K562 (cell line): ENCODE results near the gene ZCRB1. TPM values are rescaled to one million over a fixed set of nuclear protein-coding genes. Genes with fewer than 3 reads are reported as not detected.

Source experiments
- BRD4 ChIP-seq: fragments of 200-600 bp; sonication (generic); IDR thresholded peaks from 2 replicates; pipeline ENCODE4 v1.6.1; 2017; ENCODE audit warnings: inconsistent platforms
- CCNT2 ChIP-seq: IDR thresholded peaks from 2 replicates; pipeline ENCODE4 v1.6.1; 2011; ENCODE audit warnings: borderline replicate concordance, low read depth, mild to moderate bottlenecking, moderate library complexity, mixed read lengths, low read length; ENCODE audit not compliant: insufficient read length; ENCODE audit errors: extremely low read depth
- ELF1 ChIP-seq: fragments of 200-800 bp; sonication (Bioruptor generic); IDR thresholded peaks from 2 replicates; pipeline ENCODE4 v1.6.1; 2016; ENCODE audit warnings: missing genetic modification characterization, missing compliant biosample characterization
- EP300 ChIP-seq: IDR thresholded peaks from 2 replicates; pipeline ENCODE4 v1.6.1; 2012; ENCODE audit warnings: low read length, improper control_type of control experiment
- EP400 ChIP-seq: fragments of 450-650 bp; IDR thresholded peaks from 2 replicates; pipeline ENCODE4 v1.6.1; 2017; ENCODE audit warnings: antibody characterized with exemption, mild to moderate bottlenecking, moderate library complexity
- LCOR ChIP-seq: sonication (generic); formaldehyde crosslinking; IDR thresholded peaks from 2 replicates; pipeline ENCODE4 v1.8.0; 2022; ENCODE audit warnings: mild to moderate bottlenecking, missing genetic modification reagents
- MTA3 ChIP-seq: fragments of 450-650 bp; formaldehyde crosslinking; IDR thresholded peaks from 2 replicates; pipeline ENCODE4 v1.6.1; 2017; ENCODE audit warnings: mild to moderate bottlenecking, borderline replicate concordance
- MYC ChIP-seq, 2 experiments: fragments of 250-450 bp in 1 of 2; sonication (Bioruptor Pico) in 1 of 2; IDR thresholded peaks; 2 replicates each; pipeline versions ENCODE4 v1.5.1 to v1.6.1; 2012 to 2021; ENCODE audit warnings: low read depth in 2 of 2, borderline replicate concordance in 1 of 2, improper control_type of control experiment in 1 of 2, low read length in 1 of 2, mild to moderate bottlenecking in 1 of 2, moderate library complexity in 1 of 2
- NFIC ChIP-seq: fragments of 450-650 bp; IDR thresholded peaks from 2 replicates; pipeline ENCODE4 v1.6.1; 2017; ENCODE audit warnings: mild to moderate bottlenecking, inconsistent platforms
- ZBTB12 ChIP-seq: fragments of 250-450 bp; sonication (Bioruptor Pico); IDR thresholded peaks from 2 replicates; pipeline ENCODE4 v1.4.0; 2020
- ZNF232 ChIP-seq: sonication (generic); formaldehyde crosslinking; IDR thresholded peaks from 2 replicates; pipeline ENCODE4 v1.8.0; 2022; ENCODE audit warnings: mild to moderate bottlenecking, missing genetic modification reagents
- ZNF384 ChIP-seq: IDR thresholded peaks from 2 replicates; pipeline ENCODE4 v1.6.1; 2012; ENCODE audit warnings: low read depth, low read length, improper control_type of control experiment
- polyA plus RNA-seq, 8 experiments: library from polyadenylated mRNA; depleted of rRNA in 4 of 8; stranded (reverse) in 5 of 8; unstranded in 3 of 8; fragments of >200 nt; fragmentation: Nextera tagmentation in 2 of 8; fragmentation: Illumina TruSeq in 1 of 8; extraction: Ambion mirVana in 2 of 8; extraction: Trizol in 1 of 8; gene quantifications; 2 replicates each; pipeline versions ENCODE4 v1.2.1 to v1.2.3, GENCODE V29; 2011 to 2014; ENCODE audit warnings: inconsistent platforms in 1 of 8, missing spikeins in 1 of 8
- total RNA-seq, 7 experiments: library from RNA; depleted of rRNA in 6 of 7; stranded (reverse); fragments of >200 nt in 6 of 7; fragmentation: Illumina TruSeq in 2 of 7; extraction: Trizol in 2 of 7; gene quantifications; 2 replicates each; pipeline versions ENCODE4 v1.2.1 to v1.2.3, GENCODE V29; 2011 to 2021; ENCODE audit warnings: low replicate concordance in 1 of 7
- TF ChIP-seq, protein P1 (sequence below): fragments of 250-450 bp; sonication (Bioruptor Pico); IDR thresholded peaks from 2 replicates; pipeline ENCODE4 v1.4.0; 2020; ENCODE audit warnings: mild to moderate bottlenecking, moderate library complexity
- TF ChIP-seq, protein P2 (sequence below), 2 experiments: fragments of 450-650 bp; IDR thresholded peaks; 2 replicates each; pipeline ENCODE4 v1.6.1; 2016
- TF ChIP-seq, protein P3 (sequence below): sonication (generic); formaldehyde crosslinking; IDR thresholded peaks from 2 replicates; pipeline ENCODE4 v1.8.0; 2022; ENCODE audit warnings: mild to moderate bottlenecking, missing genetic modification reagents
- TF ChIP-seq, protein P4 (sequence below), 2 experiments: fragments of 150-350 bp in 1 of 2; IDR thresholded peaks; 2 replicates each; pipeline ENCODE4 v1.6.1; 2012 to 2016; ENCODE audit warnings: low read depth in 2 of 2, low read length in 2 of 2, mild to moderate bottlenecking in 1 of 2, moderate library complexity in 1 of 2

The ZCRB1 gene
- total and polyA plus RNA-seq, 9 of the 15 experiments (the other 6 are each of a cell fraction or from before 2014, with no cell fraction given) = 36.0 to 102 (median 51.0) TPM

DNA sequence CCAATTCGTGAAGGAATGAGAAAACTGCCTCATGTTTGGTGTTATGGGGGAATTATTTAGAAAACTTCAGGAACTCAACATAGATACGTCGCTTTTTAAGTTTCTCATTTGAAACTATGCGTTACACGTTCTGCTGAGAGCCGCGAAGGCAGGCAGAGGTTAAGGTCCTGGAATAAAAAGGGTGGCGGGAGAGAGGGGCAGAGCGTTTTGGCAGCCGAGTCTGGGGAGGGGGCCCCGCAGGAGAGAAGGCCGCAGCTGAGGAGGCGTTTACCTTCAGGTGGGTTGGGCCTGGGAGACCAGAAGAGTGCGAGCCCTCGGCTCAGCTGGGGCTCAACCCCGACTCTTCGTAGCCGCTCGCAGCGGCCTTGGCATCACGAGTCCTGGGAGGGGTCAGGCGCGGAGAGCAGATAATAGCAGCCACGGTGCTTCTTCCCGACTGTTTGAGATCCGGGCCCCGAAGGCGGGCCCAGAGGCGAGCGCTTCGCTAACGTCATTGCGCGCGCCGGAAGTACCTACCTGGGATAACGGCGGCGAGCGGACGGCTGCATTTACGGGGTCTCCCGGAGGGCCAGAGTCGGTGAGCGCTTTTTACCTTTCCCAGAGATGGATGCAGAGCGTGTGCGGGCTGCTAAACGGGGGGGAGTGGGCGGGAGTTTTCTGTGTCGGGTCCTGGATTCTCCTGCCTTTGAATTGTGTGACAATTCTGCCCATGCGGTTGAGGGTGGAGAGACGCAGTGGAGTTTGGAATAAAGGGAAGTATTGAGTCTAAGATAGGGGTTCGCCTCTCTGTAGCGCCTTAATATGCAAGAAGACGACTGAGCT is at the start of gene ZCRB1, which contains the start of gene PPHLN1 (continued):
- TF ChIP-seq, protein P1, sequence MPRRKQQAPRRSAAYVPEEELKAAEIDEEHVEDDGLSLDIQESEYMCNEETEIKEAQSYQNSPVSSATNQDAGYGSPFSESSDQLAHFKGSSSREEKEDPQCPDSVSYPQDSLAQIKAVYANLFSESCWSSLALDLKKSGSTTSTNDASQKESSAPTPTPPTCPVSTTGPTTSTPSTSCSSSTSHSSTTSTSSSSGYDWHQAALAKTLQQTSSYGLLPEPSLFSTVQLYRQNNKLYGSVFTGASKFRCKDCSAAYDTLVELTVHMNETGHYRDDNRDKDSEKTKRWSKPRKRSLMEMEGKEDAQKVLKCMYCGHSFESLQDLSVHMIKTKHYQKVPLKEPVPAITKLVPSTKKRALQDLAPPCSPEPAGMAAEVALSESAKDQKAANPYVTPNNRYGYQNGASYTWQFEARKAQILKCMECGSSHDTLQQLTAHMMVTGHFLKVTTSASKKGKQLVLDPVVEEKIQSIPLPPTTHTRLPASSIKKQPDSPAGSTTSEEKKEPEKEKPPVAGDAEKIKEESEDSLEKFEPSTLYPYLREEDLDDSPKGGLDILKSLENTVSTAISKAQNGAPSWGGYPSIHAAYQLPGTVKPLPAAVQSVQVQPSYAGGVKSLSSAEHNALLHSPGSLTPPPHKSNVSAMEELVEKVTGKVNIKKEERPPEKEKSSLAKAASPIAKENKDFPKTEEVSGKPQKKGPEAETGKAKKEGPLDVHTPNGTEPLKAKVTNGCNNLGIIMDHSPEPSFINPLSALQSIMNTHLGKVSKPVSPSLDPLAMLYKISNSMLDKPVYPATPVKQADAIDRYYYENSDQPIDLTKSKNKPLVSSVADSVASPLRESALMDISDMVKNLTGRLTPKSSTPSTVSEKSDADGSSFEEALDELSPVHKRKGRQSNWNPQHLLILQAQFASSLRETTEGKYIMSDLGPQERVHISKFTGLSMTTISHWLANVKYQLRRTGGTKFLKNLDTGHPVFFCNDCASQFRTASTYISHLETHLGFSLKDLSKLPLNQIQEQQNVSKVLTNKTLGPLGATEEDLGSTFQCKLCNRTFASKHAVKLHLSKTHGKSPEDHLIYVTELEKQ = no peak
- TF ChIP-seq LCOR (CRISPR knock-in tag) (peak; percentile 10; the same call in 1 of the 2 replicates), EP300 (no peak), ELF1 (tag) (peak; percentile 95), NFIC (peak; percentile 31), MTA3 (0 out of 2 replicates have a peak, but pooled peaks have one; percentile 74), MYC (IDR thresholded peaks at IDR 0.05; ENCODE audit: low read depth, low read length) (peak; percentile 67), MYC (CRISPR knock-in tag; IDR thresholded peaks at IDR 0.05; ENCODE audit: borderline replicate concordance, low read depth) (no peak), ZNF232 (no peak), CCNT2 (peak; percentile 49), ZBTB12 (CRISPR knock-in tag) (peak; percentile 91), EP400 (peak; percentile 87), BRD4 (no peak), ZNF384 (no peak)
- TF ChIP-seq, protein P2, sequence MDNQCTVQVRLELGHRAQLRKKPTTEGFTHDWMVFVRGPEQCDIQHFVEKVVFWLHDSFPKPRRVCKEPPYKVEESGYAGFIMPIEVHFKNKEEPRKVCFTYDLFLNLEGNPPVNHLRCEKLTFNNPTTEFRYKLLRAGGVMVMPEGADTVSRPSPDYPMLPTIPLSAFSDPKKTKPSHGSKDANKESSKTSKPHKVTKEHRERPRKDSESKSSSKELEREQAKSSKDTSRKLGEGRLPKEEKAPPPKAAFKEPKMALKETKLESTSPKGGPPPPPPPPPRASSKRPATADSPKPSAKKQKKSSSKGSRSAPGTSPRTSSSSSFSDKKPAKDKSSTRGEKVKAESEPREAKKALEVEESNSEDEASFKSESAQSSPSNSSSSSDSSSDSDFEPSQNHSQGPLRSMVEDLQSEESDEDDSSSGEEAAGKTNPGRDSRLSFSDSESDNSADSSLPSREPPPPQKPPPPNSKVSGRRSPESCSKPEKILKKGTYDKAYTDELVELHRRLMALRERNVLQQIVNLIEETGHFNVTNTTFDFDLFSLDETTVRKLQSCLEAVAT (IDR thresholded peaks at IDR 0.05) = peak; percentile 41 to 65; a peak in 2 of 4 replicates
- TF ChIP-seq, protein P3, sequence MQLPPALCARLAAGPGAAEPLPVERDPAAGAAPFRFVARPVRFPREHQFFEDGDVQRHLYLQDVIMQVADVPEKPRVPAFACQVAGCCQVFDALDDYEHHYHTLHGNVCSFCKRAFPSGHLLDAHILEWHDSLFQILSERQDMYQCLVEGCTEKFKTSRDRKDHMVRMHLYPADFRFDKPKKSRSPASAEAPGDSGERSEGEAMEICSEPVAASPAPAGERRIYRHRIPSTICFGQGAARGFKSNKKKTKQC (CRISPR knock-in tag) = no peak; the same call in 1 of the 2 replicates
- TF ChIP-seq, protein P4, sequence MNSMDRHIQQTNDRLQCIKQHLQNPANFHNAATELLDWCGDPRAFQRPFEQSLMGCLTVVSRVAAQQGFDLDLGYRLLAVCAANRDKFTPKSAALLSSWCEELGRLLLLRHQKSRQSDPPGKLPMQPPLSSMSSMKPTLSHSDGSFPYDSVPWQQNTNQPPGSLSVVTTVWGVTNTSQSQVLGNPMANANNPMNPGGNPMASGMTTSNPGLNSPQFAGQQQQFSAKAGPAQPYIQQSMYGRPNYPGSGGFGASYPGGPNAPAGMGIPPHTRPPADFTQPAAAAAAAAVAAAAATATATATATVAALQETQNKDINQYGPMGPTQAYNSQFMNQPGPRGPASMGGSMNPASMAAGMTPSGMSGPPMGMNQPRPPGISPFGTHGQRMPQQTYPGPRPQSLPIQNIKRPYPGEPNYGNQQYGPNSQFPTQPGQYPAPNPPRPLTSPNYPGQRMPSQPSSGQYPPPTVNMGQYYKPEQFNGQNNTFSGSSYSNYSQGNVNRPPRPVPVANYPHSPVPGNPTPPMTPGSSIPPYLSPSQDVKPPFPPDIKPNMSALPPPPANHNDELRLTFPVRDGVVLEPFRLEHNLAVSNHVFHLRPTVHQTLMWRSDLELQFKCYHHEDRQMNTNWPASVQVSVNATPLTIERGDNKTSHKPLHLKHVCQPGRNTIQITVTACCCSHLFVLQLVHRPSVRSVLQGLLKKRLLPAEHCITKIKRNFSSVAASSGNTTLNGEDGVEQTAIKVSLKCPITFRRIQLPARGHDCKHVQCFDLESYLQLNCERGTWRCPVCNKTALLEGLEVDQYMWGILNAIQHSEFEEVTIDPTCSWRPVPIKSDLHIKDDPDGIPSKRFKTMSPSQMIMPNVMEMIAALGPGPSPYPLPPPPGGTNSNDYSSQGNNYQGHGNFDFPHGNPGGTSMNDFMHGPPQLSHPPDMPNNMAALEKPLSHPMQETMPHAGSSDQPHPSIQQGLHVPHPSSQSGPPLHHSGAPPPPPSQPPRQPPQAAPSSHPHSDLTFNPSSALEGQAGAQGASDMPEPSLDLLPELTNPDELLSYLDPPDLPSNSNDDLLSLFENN (IDR thresholded peaks at IDR 0.05; ENCODE audit: low read depth in 2 of 2, low read length in 2 of 2) = peak in 1 of 2 experiments; percentile 44; a peak in 1 of 4 replicates
